Pons (tissue), 1 donor: ENCODE results near the gene RICTOR.

Experiments used
- DNase-seq: peaks from one replicate; pipeline ENCODE4 v3.0.0-alpha.2; 2016; ENCODE audit warnings: low spot score

The RICTOR gene

DNA sequence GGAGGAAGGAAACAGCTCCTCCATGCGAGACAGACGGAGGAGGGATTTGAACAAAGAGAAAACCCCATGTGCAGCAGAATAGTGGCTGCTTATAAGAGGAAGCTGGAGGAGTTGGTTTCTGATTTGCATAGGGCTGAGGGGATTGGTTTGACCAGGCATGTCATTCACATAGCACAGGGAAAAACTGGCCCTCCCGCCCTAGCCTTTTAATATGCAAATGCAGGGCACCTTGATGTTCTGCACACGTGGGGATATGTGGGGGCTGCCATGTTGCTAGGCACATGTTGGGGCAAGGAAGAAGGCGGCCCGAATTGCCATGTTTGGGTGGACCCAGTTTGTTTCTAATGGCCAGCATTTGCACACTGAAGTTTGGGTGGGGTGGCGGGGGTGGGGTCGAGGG, 186.2 kb downstream of the RICTOR start:
- DNase-seq, result no peak
